Measurements from ENCODE around the gene TUBB. TPM values are rescaled to one million over a fixed set of nuclear protein-coding genes. Genes with fewer than 3 reads are reported as not detected.

The TUBB gene
- polyA plus RNA-seq, 2 of the 4 experiments (the other 2 are of a cell fraction), result 691 to 1,044 TPM

GRCh38 chr6:30740540-30740870 lies 20.4 kb downstream of the TUBB start:
- Histone ChIP-seq H3K9me3 (no peaks in the 10 kb centered on the region), H3K4me1 (peaks cover 48% of the 10 kb centered on the region), H3K4me3 (no peak overlapping the region), H3K4me2 (peak overlapping the region; percentile 89), H3K27ac (peak overlapping the region in 1 of 2 experiments; percentile 97; a peak in 4 of 6 replicates)
- no peak for ATAC-seq
- POLR2A ChIA-PET, result interaction anchor here (0.7 to 3.5 kb wide), 4 partner anchors 12 to 81 kb away, joined by 5 to 17 read pairs (median 8); no protein-coding TSS in a partner anchor
- CTCF ChIA-PET, result interaction anchor here (0.7 to 4.7 kb wide), 7 partner anchors 10 to 82 kb away, joined by 3 to 37 read pairs (median 4); partner anchors contain the start of gene DHX16
- TF ChIP-seq POLR2AphosphoS2 (conservative IDR thresholded peaks at IDR 0.05; ENCODE audit: low read length) (0 out of 2 replicates have a peak, but pooled peaks have one; percentile 30), REST (IDR thresholded peaks at IDR 0.05) (no peak)
- no peak for DNase-seq (ENCODE audit: low read depth in 1 of 2, low spot score in 1 of 2)
- FAIRE-seq, result no peak
- 90% methylated on average over 2 of the region's 2 CpGs for WGBS (ENCODE audit: missing lambda C conversion rate)

GRCh38 chr6:30741063-30741779 lies 21.1 kb downstream of the TUBB start:
- TF ChIP-seq ZNF302 (CRISPR knock-in tag; IDR thresholded peaks at IDR 0.05), result no peak
- TF ChIP-seq JUN (IDR thresholded peaks at IDR 0.05), result no peak
- no peak for TF ChIP-seq FOSL2 (IDR thresholded peaks at IDR 0.05)
- no peak for TF ChIP-seq FOSL2 (CRISPR knock-in tag; IDR thresholded peaks at IDR 0.05)
- no peak for TF ChIP-seq JUNB (IDR thresholded peaks at IDR 0.05)
- no peak for TF ChIP-seq TP53 (CRISPR knock-in tag; IDR thresholded peaks at IDR 0.05)
- no peak for TF ChIP-seq CBX2 (IDR thresholded peaks at IDR 0.05; ENCODE audit: borderline replicate concordance, low read depth)
- no peak for TF ChIP-seq EHF (CRISPR knock-in tag; IDR thresholded peaks at IDR 0.05)
- TF ChIP-seq EHMT2 (IDR thresholded peaks at IDR 0.05; ENCODE audit: low read depth), result no peak
- TF ChIP-seq PHF8 (IDR thresholded peaks at IDR 0.05; ENCODE audit: borderline replicate concordance, low read depth), result no peak
- TF ChIP-seq ATOH8 (CRISPR knock-in tag; IDR thresholded peaks at IDR 0.05; ENCODE audit: low read depth), result peak; percentile 46; the same call in 1 of the 2 replicates
- no peak for TF ChIP-seq MAX (IDR thresholded peaks at IDR 0.05)
- peak; percentile 76; the same call in 1 of the 2 replicates for TF ChIP-seq HOXA7 (CRISPR knock-in tag; IDR thresholded peaks at IDR 0.05)
- no peak for TF ChIP-seq ESRRA (IDR thresholded peaks at IDR 0.05; ENCODE audit: borderline replicate concordance, low read length)
- TF ChIP-seq ZFP36 (IDR thresholded peaks at IDR 0.05; ENCODE audit: borderline replicate concordance, partially characterized antibody), result no peak
- no peak for TF ChIP-seq GATA3 (IDR thresholded peaks at IDR 0.05; ENCODE audit: borderline replicate concordance)
- no peak for TF ChIP-seq FOXS1 (CRISPR knock-in tag; IDR thresholded peaks at IDR 0.05)
- peak; percentile 4; the same call in 1 of the 2 replicates for TF ChIP-seq POLR2AphosphoS2 (conservative IDR thresholded peaks at IDR 0.05; ENCODE audit: low read length)
- no peak for TF ChIP-seq MAFK (IDR thresholded peaks at IDR 0.05; ENCODE audit: partially characterized antibody)
- TF ChIP-seq HES2 (IDR thresholded peaks at IDR 0.05), result no peak
- TF ChIP-seq SREBF2 (IDR thresholded peaks at IDR 0.05), result no peak
- TF ChIP-seq FOSB (CRISPR knock-in tag; IDR thresholded peaks at IDR 0.05), result peak; percentile 81
- TF ChIP-seq RAD21 (conservative IDR thresholded peaks at IDR 0.05 in 1 of 2, IDR thresholded peaks at IDR 0.05 in 1 of 2), result peak in 1 of 2 experiments; percentile 10; a peak in 1 of 5 replicates
- TF ChIP-seq CBX8 (IDR thresholded peaks at IDR 0.05), result no peak
- TF ChIP-seq TFCP2L1 (CRISPR knock-in tag; IDR thresholded peaks at IDR 0.05), result peak; percentile 58
- no peak for TF ChIP-seq CHD4 (IDR thresholded peaks at IDR 0.05; ENCODE audit: borderline replicate concordance)
- no peak for TF ChIP-seq NPAS2 (CRISPR knock-in tag; IDR thresholded peaks at IDR 0.05; ENCODE audit: borderline replicate concordance)
- CTCF ChIA-PET, result interaction anchor here (0.7 to 4.7 kb wide), 11 partner anchors 11 to 137 kb away, joined by 3 to 37 read pairs (median 4); no protein-coding TSS in a partner anchor
- Histone ChIP-seq H3K4me3 (peak overlapping the region; percentile 99), H3K4me2 (peak overlapping the region; percentile 89), H3K9me3 (no peaks in the 10 kb centered on the region), H3K4me1 (peaks cover 55% of the 10 kb centered on the region), H3K27ac (peak overlapping the region; percentile 97 to 98)
- ATAC-seq (peak in 1 of 2 experiments; percentile 7; a peak in 3 of 6 replicates), DNase-seq (ENCODE audit: low read depth in 1 of 2, low spot score in 1 of 2) (no peak), FAIRE-seq (no peak)
- 78% methylated on average over 6 of the region's 8 CpGs for WGBS (ENCODE audit: missing lambda C conversion rate)
- POLR2A ChIA-PET, result interaction anchor here (0.7 to 4.4 kb wide), 11 partner anchors 9 to 126 kb away, joined by 3 to 78 read pairs (median 5); no protein-coding TSS in a partner anchor

Data from A549 (cell line).